ENCODE data around the gene GOLPH3. TPM values are rescaled to one million over a fixed set of nuclear protein-coding genes. Genes with fewer than 3 reads are reported as not detected.

Gene GOLPH3
- total and polyA plus RNA-seq, 8 donors, result 77.0 to 93.8 (median 85.6) TPM

DNA sequence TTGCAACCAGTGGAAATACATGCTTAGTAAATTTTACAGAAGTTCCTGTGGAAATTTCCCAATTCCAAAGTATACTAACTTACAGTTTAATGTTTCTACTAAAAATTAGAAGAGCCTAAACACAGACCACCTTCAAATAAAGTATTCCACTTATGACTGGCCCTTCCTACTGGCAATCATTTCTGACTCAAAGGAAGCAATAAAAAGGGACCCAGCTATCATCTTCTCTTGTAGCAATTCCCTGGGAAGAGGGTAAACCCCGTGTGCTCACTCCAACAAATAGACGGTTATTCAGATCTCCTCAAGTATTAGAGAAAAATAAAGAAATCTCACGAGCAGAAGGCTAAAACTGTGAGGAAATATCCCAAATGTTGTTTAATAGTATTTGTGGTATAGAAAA is 43.3 kb downstream of the GOLPH3 start:
- Histone ChIP-seq H3K9me3 (no peaks in the 10 kb centered on the region), H3K27ac (no peak overlapping the region), H3K36me3 (peaks cover 0 to 60% of the 10 kb centered on the region in 2 donors), H3K4me1 (peaks cover 0 to 16% of the 10 kb centered on the region in 2 donors), H3K27me3 (no peaks in the 10 kb centered on the region), H3K4me3 (no peak overlapping the region)
- ATAC-seq (no peak), DNase-seq (no peak)
- intact Hi-C loops (cut with DNase I), result no loop called here
- TF ChIP-seq, protein P1, sequence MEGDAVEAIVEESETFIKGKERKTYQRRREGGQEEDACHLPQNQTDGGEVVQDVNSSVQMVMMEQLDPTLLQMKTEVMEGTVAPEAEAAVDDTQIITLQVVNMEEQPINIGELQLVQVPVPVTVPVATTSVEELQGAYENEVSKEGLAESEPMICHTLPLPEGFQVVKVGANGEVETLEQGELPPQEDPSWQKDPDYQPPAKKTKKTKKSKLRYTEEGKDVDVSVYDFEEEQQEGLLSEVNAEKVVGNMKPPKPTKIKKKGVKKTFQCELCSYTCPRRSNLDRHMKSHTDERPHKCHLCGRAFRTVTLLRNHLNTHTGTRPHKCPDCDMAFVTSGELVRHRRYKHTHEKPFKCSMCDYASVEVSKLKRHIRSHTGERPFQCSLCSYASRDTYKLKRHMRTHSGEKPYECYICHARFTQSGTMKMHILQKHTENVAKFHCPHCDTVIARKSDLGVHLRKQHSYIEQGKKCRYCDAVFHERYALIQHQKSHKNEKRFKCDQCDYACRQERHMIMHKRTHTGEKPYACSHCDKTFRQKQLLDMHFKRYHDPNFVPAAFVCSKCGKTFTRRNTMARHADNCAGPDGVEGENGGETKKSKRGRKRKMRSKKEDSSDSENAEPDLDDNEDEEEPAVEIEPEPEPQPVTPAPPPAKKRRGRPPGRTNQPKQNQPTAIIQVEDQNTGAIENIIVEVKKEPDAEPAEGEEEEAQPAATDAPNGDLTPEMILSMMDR (IDR thresholded peaks at IDR 0.05), result no peak

DNA sequence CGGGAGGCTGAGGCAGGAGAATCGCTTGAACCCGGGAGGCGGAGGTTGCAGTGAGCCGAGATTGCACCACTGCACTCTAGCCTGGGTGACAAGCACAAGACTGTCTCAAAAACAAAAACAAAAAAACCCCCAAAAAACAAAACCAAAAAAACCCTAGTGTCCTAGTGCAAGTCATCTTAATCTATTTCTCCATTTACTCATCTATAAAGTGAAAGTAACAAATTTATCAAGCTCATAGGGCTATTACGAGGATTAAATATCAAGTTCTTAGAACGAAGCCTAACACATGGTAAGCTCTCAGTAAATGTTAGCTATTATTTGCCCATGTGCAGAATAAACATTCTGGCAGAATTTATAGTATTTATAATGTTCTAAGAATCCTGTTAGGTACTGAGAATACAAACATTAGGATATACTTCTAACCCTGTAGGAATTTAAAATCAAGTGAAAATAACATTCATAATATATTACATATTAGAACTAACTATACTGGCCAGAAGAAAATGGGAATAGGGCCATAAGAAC is 45.0 kb downstream of the GOLPH3 start:
- H3K4me3 ChIP-seq, result no peak overlapping the region
- H3K27me3 ChIP-seq, result no peaks in the 10 kb centered on the region
- TF ChIP-seq, protein P1 (IDR thresholded peaks at IDR 0.05), result no peak
- DNase-seq (no peak), ATAC-seq (no peak)
- H3K27ac ChIP-seq, result no peak overlapping the region
- H3K4me1 ChIP-seq, result peaks cover 5 to 19% of the 10 kb centered on the region in 2 donors
- H3K9me3 ChIP-seq, result no peaks in the 10 kb centered on the region
- intact Hi-C loops (cut with DNase I), result no loop called here
- H3K36me3 ChIP-seq, result peaks cover 0 to 50% of the 10 kb centered on the region in 2 donors

DNA sequence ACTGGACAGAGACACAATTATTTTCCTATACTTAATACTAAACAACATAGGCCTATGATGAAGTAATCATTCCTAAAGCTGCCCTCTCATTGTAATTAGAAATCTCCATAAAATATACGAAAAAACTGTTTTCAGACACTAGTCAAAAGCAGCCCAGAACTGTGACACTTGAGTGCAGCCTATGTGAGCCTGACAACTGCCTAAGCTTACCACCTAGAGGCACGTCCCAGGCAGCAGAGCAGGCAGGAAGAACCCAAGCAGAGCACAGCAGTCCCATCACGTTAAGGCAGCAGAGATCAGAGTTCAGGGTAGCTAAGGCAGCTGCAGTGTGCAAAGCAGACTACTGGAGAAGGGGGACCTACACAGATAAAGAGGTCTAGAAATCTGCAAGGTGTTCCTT is 46.4 kb downstream of the GOLPH3 start:
- peaks cover 8 to 22% of the 10 kb centered on the region in 2 donors for H3K4me1 ChIP-seq
- H3K27me3 ChIP-seq, result no peaks in the 10 kb centered on the region
- no peak for DNase-seq
- ATAC-seq, result no peak
- TF ChIP-seq, protein P1 (IDR thresholded peaks at IDR 0.05), result no peak
- no peaks in the 10 kb centered on the region for H3K9me3 ChIP-seq
- H3K36me3 ChIP-seq, result peaks cover 0 to 39% of the 10 kb centered on the region in 2 donors
- H3K4me3 ChIP-seq, result no peak overlapping the region
- intact Hi-C loops (cut with DNase I), result no loop called here
- no peak overlapping the region for H3K27ac ChIP-seq

DNA sequence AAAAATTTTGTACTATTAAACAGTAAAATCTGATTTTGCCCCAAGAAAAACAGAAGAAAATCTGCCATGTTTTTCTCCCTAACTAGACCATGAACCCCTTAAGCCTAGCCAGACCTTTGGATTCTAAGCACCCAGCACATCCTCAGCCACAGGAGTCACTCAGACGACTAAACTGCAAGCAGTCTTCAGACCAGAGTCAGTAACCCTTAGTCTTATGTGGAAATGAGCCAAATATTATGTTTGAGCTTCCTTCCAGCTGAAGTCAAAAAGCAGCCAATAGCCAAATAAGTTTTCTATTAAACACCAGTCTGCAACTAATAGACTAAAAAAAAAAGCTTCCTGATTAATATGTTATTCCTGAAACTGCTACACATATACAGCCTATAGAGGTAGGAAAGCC is 47.4 kb downstream of the GOLPH3 start:
- no peaks in the 10 kb centered on the region for H3K27me3 ChIP-seq
- ATAC-seq (no peak), DNase-seq (no peak)
- peaks cover 8 to 22% of the 10 kb centered on the region in 2 donors for H3K4me1 ChIP-seq
- TF ChIP-seq, protein P1 (IDR thresholded peaks at IDR 0.05), result no peak
- H3K9me3 ChIP-seq, result no peaks in the 10 kb centered on the region
- no peak overlapping the region for H3K27ac ChIP-seq
- H3K36me3 ChIP-seq, result peaks cover 0 to 44% of the 10 kb centered on the region in 2 donors
- intact Hi-C loops (cut with DNase I), result no loop called here
- H3K4me3 ChIP-seq, result no peak overlapping the region

DNA sequence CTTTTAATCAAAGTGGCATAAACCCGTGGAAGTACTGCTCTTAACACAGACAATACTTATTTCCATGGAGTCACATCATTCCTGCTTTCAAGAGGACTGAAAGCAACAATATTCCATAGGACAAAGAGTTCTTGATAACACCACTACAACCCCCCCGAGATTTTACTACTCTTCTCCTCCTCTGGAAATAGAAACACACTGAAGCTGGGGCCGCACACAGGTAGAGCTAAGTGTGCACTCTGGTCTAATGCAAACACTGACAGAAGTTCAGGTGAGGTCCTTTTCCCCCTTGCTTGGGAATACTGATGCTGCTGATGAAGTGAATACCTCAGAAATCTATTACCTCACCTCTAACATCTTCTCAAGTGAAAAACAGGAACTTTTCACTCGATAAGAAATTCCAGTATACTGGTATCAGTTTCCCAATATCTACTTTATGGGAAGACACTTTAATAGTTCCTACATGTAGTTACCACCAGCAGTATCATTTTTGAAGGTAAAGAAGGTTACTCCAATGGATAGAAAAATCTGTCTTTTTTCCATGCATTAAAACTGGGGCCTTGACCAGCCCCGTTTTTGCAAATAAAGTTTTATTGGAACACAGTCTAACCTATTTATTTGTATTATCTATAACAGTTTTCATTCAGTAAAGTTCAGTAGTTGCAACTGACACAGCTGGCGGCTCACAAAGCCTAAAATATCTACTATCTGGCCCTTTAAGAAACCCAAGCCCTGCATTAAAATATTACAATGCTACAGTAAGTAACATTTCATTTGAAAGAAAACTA is 50.0 kb downstream of the GOLPH3 start:
- TF ChIP-seq, protein P1 (IDR thresholded peaks at IDR 0.05), result no peak
- no peak overlapping the region for H3K4me3 ChIP-seq
- ATAC-seq (peak; percentile 73), DNase-seq (no peak)
- no peaks in the 10 kb centered on the region for H3K9me3 ChIP-seq
- peaks cover 8 to 22% of the 10 kb centered on the region in 2 donors for H3K4me1 ChIP-seq
- peaks cover 4 to 62% of the 10 kb centered on the region in 2 donors for H3K36me3 ChIP-seq
- H3K27ac ChIP-seq, result no peak overlapping the region
- no peaks in the 10 kb centered on the region for H3K27me3 ChIP-seq
- intact Hi-C loops (cut with DNase I), result no loop called here
